Mesothelial cell of epicardium (in vitro differentiated cells): Measurements from ENCODE around the gene ANKRD34B. TPM values are rescaled to one million over a fixed set of nuclear protein-coding genes. Genes with fewer than 3 reads are reported as not detected.
A peak's percentile ranks its signal among the peaks of the same experiment; 100 is the strongest.

Source experiments
- DNase-seq, 2 experiments: peaks; one replicate each; pipeline ENCODE4 v3.0.0; 2021; ENCODE audit warnings: low spot score in 2 of 2; ENCODE audit not compliant: unreplicated experiment in 2 of 2
- H3K27ac Mint-ChIP-seq: 2 replicates; pipeline ENCODE4 v1.8.0; 2021; ENCODE audit warnings: mixed read lengths
- H3K27me3 Mint-ChIP-seq: 2 replicates; pipeline ENCODE4 v1.8.0; 2021; ENCODE audit warnings: low read depth, mixed read lengths
- H3K36me3 Mint-ChIP-seq: 2 replicates; pipeline ENCODE4 v1.8.0; 2021; ENCODE audit warnings: mixed read lengths
- H3K4me1 Mint-ChIP-seq: 2 replicates; pipeline ENCODE4 v1.8.0; 2021; ENCODE audit warnings: mixed read lengths
- H3K4me3 Mint-ChIP-seq: 2 replicates; pipeline ENCODE4 v1.8.0; 2021; ENCODE audit warnings: mild to moderate bottlenecking, moderate library complexity, mixed read lengths
- H3K9me3 Mint-ChIP-seq: 2 replicates; pipeline ENCODE4 v1.8.0; 2021; ENCODE audit warnings: mixed read lengths
- total RNA-seq: library from RNA; stranded (reverse); gene quantifications from 3 replicates; pipeline ENCODE4 v1.2.1, GENCODE V29; 2021
- TF ChIP-seq, protein P1 (sequence below): fragments of 200-600 bp; sonication (generic); IDR thresholded peaks from one replicate; pipeline ENCODE4 v1.5.0; 2021; ENCODE audit warnings: antibody characterized with exemption; ENCODE audit not compliant: unreplicated experiment

The ANKRD34B gene
- total RNA-seq, 1 donor from 2014 or later = not detected

DNA sequence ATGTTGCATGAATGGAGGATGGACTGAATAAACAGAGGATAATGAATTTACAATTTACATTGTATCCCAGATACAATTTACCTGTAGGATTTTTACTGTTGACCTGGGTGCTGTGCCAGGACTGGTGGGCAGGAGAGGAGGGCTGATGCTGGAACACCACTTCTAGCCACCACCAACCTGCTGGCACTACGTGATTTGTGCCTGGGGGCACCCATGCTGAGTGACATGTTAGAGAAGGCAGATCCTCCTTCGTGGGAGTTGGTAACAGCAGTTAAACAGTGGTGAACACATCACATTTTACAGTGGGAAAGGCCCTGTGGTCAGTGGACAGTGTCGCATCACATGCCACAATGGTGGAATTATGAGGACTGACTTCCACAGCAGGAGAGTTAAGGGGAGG lies 3.0 kb upstream of the ANKRD34B start:
- TF ChIP-seq, protein P1, sequence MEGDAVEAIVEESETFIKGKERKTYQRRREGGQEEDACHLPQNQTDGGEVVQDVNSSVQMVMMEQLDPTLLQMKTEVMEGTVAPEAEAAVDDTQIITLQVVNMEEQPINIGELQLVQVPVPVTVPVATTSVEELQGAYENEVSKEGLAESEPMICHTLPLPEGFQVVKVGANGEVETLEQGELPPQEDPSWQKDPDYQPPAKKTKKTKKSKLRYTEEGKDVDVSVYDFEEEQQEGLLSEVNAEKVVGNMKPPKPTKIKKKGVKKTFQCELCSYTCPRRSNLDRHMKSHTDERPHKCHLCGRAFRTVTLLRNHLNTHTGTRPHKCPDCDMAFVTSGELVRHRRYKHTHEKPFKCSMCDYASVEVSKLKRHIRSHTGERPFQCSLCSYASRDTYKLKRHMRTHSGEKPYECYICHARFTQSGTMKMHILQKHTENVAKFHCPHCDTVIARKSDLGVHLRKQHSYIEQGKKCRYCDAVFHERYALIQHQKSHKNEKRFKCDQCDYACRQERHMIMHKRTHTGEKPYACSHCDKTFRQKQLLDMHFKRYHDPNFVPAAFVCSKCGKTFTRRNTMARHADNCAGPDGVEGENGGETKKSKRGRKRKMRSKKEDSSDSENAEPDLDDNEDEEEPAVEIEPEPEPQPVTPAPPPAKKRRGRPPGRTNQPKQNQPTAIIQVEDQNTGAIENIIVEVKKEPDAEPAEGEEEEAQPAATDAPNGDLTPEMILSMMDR = no peak
- Mint-ChIP-seq H3K4me1 (peaks cover 2% of the 10 kb centered on the region), H3K27me3 (peaks cover 86% of the 10 kb centered on the region), H3K36me3 (no peaks in the 10 kb centered on the region), H3K4me3 (no peak overlapping the region), H3K27ac (no peak overlapping the region), H3K9me3 (peaks cover 4% of the 10 kb centered on the region)
- DNase-seq = no peak

DNA sequence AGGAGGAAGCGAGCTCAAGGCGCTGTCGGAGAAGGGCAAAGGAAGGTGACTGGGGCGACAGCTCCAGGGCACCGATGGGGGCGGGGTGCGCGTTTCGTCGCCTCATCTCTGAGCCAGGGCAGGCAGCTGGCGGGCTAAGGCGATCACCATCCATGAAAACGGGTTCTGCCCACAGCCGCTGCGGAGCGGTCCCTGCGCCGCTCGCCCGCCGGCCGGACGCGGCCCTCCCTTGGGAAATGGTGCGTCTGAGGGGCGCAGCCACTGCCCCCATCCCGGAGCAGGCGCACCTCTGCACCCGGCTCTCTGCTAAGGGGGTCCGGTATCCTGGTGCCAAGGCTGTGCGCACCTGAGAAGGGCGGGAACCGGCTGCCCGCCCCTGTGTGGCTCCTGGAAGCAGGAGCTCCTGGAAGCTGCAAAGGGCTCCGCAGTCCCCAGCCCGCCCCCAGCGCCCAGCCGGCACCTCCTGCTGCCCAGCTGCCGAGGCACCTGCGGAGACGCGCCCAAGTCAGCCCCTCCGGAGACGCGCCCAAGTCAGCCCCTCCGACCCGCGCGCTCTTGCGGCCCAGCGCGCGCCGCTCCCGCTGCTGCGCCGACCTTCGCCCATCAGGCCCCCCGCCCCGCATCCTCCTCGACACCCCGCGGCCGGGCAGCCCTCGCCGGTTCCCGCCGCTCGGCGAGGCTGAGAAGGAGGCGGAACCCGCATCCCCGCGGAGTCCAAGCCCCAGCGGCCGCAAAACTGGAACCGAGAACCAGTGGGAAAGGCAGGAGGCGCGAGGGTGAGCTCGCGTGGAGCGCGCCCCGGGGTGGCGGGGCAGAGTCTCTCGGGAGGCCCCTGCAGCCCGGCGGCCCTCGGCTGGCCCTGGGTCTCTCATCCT lies 757 bp downstream of the ANKRD34B start:
- peaks cover 2% of the 10 kb centered on the region for H3K4me1 Mint-ChIP-seq
- peaks cover 8% of the 10 kb centered on the region for H3K9me3 Mint-ChIP-seq
- H3K27me3 Mint-ChIP-seq = peaks cover 86% of the 10 kb centered on the region

DNA sequence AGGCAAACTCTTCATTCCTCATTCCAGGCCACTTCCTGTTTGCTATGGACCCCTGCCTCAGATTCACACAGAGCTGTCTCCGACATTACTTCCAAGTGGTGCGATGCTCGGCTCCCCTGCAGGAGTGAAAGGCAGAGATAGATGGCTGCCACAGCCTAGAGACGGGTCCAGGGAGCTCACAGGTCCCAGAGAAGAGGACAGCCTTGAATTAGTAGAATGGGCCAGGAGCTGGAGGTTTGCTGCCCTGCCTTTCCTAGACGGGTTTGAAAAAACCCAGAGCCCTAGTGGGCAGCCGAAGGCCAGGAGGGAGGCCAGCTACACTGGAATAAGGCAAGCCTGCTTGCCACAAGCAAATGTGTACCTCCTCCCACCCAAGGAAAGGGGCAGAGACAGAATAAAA lies 1.8 kb downstream of the ANKRD34B start:
- no peak for DNase-seq
- peak overlapping the region; percentile 37 for H3K4me3 Mint-ChIP-seq

More for the DNA sequence above, 757 bp downstream of the ANKRD34B start:
- H3K4me3 Mint-ChIP-seq = peak overlapping the region; percentile 68
- DNase-seq = peak in 1 of 2 experiments; percentile 41
- H3K36me3 Mint-ChIP-seq = no peaks in the 10 kb centered on the region
- TF ChIP-seq, protein P1 = no peak
- H3K27ac Mint-ChIP-seq = no peak overlapping the region

DNA sequence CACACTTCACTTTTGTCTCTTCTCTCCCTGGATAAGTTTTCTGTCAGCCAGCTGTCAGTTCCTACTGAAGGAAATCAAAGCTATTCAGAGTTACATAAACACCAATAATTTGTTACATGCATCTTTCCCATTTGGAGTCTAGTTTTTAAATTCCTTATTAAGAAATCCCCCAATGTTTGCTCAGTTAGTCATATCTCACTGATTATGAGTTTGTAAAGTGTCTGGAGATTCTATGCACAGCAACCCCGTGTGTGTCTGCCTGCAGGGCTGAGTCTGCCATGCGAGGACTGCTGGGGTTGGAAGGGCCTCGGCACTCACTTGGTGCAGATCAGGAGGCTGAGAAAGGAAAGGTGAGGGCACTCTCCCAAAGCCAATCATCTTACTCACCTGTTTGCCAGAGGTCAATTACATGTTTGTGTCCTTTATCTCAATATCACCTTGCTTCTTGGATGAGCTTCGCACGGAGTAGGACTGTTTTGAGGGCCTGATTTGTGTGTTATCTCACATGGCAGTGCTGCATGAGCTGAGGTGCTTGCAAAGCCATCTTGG lies 3.3 kb downstream of the ANKRD34B start:
- Mint-ChIP-seq H3K36me3 (no peaks in the 10 kb centered on the region), H3K27me3 (peaks cover 78% of the 10 kb centered on the region), H3K9me3 (peaks cover 4% of the 10 kb centered on the region), H3K4me3 (no peak overlapping the region), H3K4me1 (peaks cover 2% of the 10 kb centered on the region), H3K27ac (no peak overlapping the region)
- DNase-seq = no peak
- TF ChIP-seq, protein P1 = no peak

More for the DNA sequence above, 1.8 kb downstream of the ANKRD34B start:
- Mint-ChIP-seq H3K36me3 (no peaks in the 10 kb centered on the region), H3K27ac (no peak overlapping the region), H3K4me1 (peaks cover 2% of the 10 kb centered on the region), H3K9me3 (peaks cover 8% of the 10 kb centered on the region), H3K27me3 (peaks cover 84% of the 10 kb centered on the region)
- TF ChIP-seq, protein P1 = no peak

DNA sequence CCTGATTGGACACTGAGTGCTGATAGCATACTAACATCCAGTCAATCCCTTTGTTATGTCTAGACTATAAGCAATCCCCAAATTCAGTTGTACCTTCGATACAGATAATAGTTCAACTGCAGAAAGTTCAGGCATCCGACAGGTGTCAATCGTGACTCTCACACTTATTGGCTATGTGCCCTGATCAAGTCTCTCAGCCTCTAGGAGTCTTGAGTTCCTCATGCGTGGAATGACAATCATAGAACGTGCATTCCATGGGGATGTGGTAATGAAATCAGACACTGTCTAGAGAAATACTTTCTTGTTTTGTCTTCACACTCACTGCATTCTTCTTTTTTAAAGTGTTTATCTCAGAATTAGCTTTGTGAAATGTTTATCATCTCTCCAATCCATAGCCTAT lies 4.8 kb downstream of the ANKRD34B start:
- Mint-ChIP-seq H3K27ac (no peak overlapping the region), H3K36me3 (no peaks in the 10 kb centered on the region), H3K4me1 (no peaks in the 10 kb centered on the region), H3K9me3 (peaks cover 4% of the 10 kb centered on the region), H3K4me3 (no peak overlapping the region), H3K27me3 (peaks cover 69% of the 10 kb centered on the region)
- TF ChIP-seq, protein P1 = no peak
- DNase-seq = no peak
